Progenitor cell of endocrine pancreas (in vitro differentiated cells): ENCODE measurements around the gene OR10T2. TPM values are rescaled to one million over a fixed set of nuclear protein-coding genes. Genes with fewer than 3 reads are reported as not detected.
"Not testable (repeated sequence)": the region's sequence is repeated elsewhere in the genome, so short reads cannot be mapped to it uniquely, and the experiment has no call there.

Experiments used
- DNase-seq: peaks from one replicate; pipeline ENCODE4 v3.0.0; 2021; ENCODE audit warnings: low spot score; ENCODE audit not compliant: unreplicated experiment
- H3K27ac Mint-ChIP-seq: 2 replicates; pipeline ENCODE4 v1.8.0; 2021; ENCODE audit warnings: mild to moderate bottlenecking, moderate library complexity, mixed read lengths
- H3K27me3 Mint-ChIP-seq: 2 replicates; pipeline ENCODE4 v1.8.0; 2021; ENCODE audit warnings: mixed read lengths
- H3K36me3 Mint-ChIP-seq: 2 replicates; pipeline ENCODE4 v1.8.0; 2022; ENCODE audit warnings: mixed read lengths; ENCODE audit not compliant: insufficient read depth
- H3K4me1 Mint-ChIP-seq: 2 replicates; pipeline ENCODE4 v1.8.0; 2021; ENCODE audit warnings: low read depth, mixed read lengths
- H3K4me3 Mint-ChIP-seq: 2 replicates; pipeline ENCODE4 v1.8.0; 2021; ENCODE audit warnings: low read depth, mild to moderate bottlenecking, moderate library complexity, mixed read lengths
- H3K9me3 Mint-ChIP-seq: 2 replicates; pipeline ENCODE4 v1.8.0; 2021; ENCODE audit warnings: low read depth, mixed read lengths
- CTCF ChIP-seq: fragments of 200-600 bp; sonication (generic); IDR thresholded peaks from one replicate; pipeline ENCODE4 v1.5.0; 2021; ENCODE audit warnings: antibody characterized with exemption, mild to moderate bottlenecking; ENCODE audit not compliant: unreplicated experiment
- total RNA-seq: library from RNA; stranded (reverse); gene quantifications from 2 replicates; pipeline ENCODE4 v1.2.1, GENCODE V29; 2021

Gene OR10T2
- total RNA-seq, 1 donor from 2014 or later = not detected

- no peaks in the 10 kb centered on the region for H3K4me1 Mint-ChIP-seq
- no peaks in the 10 kb centered on the region for H3K9me3 Mint-ChIP-seq
- DNase-seq = no peak
- peaks cover 3% of the 10 kb centered on the region for H3K27me3 Mint-ChIP-seq
- no peaks in the 10 kb centered on the region for H3K36me3 Mint-ChIP-seq
- no peak overlapping the region for H3K4me3 Mint-ChIP-seq
- no peak overlapping the region for H3K27ac Mint-ChIP-seq
- TF ChIP-seq CTCF = no peak
Observed at GRCh38 chr1:158396646-158397045, 2.6 kb downstream of the OR10T2 start.

GRCh38 chr1:158393476-158393875 is 5.8 kb downstream of the OR10T2 start:
- Mint-ChIP-seq H3K36me3 (no peaks in the 10 kb centered on the region), H3K4me1 (no peaks in the 10 kb centered on the region), H3K9me3 (no peaks in the 10 kb centered on the region), H3K27me3 (no peaks in the 10 kb centered on the region), H3K4me3 (no peak overlapping the region), H3K27ac (no peak overlapping the region)
- DNase-seq = no peak
- TF ChIP-seq CTCF = no peak

GRCh38 chr1:158391099-158391498 is 8.2 kb downstream of the OR10T2 start:
- no peak overlapping the region for H3K4me3 Mint-ChIP-seq
- no peaks in the 10 kb centered on the region for H3K4me1 Mint-ChIP-seq
- DNase-seq = no peak
- H3K9me3 Mint-ChIP-seq = no peaks in the 10 kb centered on the region
- no peak for TF ChIP-seq CTCF
- H3K36me3 Mint-ChIP-seq = no peaks in the 10 kb centered on the region
- H3K27me3 Mint-ChIP-seq = no peaks in the 10 kb centered on the region
- no peak overlapping the region for H3K27ac Mint-ChIP-seq

- no peaks in the 10 kb centered on the region for H3K4me1 Mint-ChIP-seq
- no peak for TF ChIP-seq CTCF
- H3K4me3 Mint-ChIP-seq = no peak overlapping the region
- DNase-seq = no peak
- H3K27ac Mint-ChIP-seq = no peak overlapping the region
- H3K36me3 Mint-ChIP-seq = no peaks in the 10 kb centered on the region
- no peaks in the 10 kb centered on the region for H3K9me3 Mint-ChIP-seq
- H3K27me3 Mint-ChIP-seq = no peaks in the 10 kb centered on the region
Observed at GRCh38 chr1:158390331-158390730, 8.9 kb downstream of the OR10T2 start.

- no peaks in the 10 kb centered on the region for H3K36me3 Mint-ChIP-seq
- no peak for TF ChIP-seq CTCF
- H3K9me3 Mint-ChIP-seq = peaks cover 9% of the 10 kb centered on the region
- no peaks in the 10 kb centered on the region for H3K27me3 Mint-ChIP-seq
- no peaks in the 10 kb centered on the region for H3K4me1 Mint-ChIP-seq
- H3K27ac Mint-ChIP-seq = no peak overlapping the region
- no peak overlapping the region for H3K4me3 Mint-ChIP-seq
- DNase-seq = no peak
Observed at GRCh38 chr1:158374860-158375259, 24.4 kb downstream of the OR10T2 start.

- DNase-seq, H3K9me3 Mint-ChIP-seq, H3K36me3 Mint-ChIP-seq, H3K4me1 Mint-ChIP-seq, H3K27ac Mint-ChIP-seq, H3K4me3 Mint-ChIP-seq, H3K27me3 Mint-ChIP-seq: not testable (repeated sequence)
Observed at GRCh38 chr1:158374101-158374500, 25.2 kb downstream of the OR10T2 start.
